ENCODE measurements around the gene BRD3.

Gene BRD3

DNA sequence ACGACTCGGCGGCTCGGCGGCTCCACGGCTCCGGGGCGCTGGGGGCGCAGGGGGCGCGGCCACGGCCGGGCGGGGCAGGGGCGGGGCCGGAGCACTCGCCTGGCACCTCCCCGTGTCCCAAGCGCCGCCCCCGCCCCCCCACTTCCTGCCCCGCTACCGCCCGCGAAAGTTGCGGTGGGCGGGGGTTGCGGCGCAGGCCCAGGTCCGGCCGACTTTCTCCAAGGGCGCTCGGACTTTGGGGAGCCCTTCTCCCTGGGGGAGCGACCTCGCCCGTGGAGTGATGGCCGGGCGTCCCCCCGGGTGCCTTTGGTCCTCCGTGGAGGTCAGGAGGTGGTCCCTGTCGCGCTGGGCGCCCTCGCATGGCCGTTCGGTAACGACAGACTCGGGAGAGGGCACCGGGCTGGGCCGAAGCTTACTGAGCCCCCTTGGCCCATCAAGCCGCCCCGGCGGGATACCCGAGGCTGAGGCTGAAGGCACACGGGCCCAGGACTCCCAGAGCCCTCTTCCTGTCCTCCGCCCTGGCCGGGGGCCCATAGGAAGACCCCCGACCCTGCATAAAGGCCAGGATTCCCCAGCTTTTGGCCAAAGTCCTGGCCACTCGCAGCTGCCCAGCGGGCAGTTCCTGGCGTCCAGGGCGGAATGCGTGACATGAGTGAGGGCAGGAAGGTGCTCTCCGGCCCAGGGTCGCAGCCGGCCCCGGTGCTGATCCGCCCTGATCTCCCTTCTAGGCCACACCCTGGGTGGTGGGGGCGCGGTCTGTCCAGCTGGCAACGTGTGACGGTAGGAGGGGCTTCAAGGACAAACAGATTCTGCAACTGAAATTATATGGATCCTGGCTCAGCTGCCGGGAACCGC lies 74.8 kb downstream of the BRD3 start:
- Histone ChIP-seq H3K36me3 (replicated peaks; ENCODE audit: low read depth, low read length) (peaks cover 2% of the 10 kb centered on the region), H3K9ac (ENCODE audit: low read length) (peak overlapping the region; percentile 96), H4K20me1 (ENCODE audit: insufficient read depth, low read length) (peaks cover 32% of the 10 kb centered on the region), H2AFZ (ENCODE audit: low read depth, low read length) (0 out of 2 replicates have a peak overlapping the region, but pooled peaks have one; percentile 28), H3K27ac (ENCODE audit: low read length) (peak overlapping the region; percentile 49), H3K27me3 (ENCODE audit: low read depth, low read length) (no peaks in the 10 kb centered on the region), H3K4me1 (ENCODE audit: low read length) (peaks cover 26% of the 10 kb centered on the region), H3K79me2 (ENCODE audit: low read length) (peaks cover 45% of the 10 kb centered on the region), H3K4me2 (ENCODE audit: low read length) (peak overlapping the region; percentile 100), H3K4me3 (ENCODE audit: low read length) (peak overlapping the region; percentile 90), H3K9me3 (ENCODE audit: insufficient read depth, low read length) (no peaks in the 10 kb centered on the region)
- TF ChIP-seq, protein P1, sequence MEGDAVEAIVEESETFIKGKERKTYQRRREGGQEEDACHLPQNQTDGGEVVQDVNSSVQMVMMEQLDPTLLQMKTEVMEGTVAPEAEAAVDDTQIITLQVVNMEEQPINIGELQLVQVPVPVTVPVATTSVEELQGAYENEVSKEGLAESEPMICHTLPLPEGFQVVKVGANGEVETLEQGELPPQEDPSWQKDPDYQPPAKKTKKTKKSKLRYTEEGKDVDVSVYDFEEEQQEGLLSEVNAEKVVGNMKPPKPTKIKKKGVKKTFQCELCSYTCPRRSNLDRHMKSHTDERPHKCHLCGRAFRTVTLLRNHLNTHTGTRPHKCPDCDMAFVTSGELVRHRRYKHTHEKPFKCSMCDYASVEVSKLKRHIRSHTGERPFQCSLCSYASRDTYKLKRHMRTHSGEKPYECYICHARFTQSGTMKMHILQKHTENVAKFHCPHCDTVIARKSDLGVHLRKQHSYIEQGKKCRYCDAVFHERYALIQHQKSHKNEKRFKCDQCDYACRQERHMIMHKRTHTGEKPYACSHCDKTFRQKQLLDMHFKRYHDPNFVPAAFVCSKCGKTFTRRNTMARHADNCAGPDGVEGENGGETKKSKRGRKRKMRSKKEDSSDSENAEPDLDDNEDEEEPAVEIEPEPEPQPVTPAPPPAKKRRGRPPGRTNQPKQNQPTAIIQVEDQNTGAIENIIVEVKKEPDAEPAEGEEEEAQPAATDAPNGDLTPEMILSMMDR (IDR thresholded peaks at IDR 0.05; ENCODE audit: low read depth, low read length), result peak; percentile 77
- TF ChIP-seq EZH2phosphoT487 (IDR thresholded peaks at IDR 0.05; ENCODE audit: low read depth), result no peak

DNA sequence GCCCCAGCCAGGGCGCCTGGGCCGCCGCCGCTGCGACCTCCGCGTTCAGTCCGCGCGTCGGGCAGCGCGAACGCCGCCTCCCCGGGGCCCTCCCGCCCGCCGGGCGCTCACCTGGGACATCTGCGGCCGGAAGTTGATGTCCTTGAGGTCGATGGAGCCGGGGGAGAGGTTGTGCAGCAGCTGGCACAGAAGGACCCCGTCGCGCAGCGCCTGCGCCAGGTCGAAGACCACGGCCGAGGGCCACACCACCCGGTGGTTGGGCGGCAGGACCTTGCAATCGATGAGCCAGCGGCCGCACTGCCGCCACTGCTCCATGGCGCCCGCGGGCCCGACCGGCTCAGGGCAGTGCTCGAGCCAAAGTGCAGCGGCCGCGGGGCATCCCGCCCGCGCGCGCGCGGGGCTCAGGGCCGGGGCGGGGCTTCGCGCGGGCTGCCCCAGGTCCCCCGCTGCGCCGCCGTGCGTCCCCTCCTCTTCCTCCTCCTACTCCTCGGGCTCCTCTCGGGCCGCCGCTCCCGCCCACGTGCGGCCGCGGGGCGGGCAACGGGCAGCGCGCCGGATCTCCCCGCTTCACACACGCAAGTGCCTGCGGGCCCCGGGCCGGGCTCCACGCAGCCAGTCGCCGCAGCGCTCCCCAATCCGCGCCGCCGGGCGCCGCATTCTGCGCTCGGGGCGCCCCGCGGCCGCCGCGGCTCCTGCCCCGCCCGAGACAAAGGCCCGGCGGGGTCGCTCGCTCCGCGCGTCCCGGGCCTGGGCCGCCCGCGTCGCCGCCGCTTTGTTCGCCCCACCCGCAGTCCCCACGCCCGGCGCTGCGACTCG lies 75.7 kb downstream of the BRD3 start, which contains the start of gene VAV2:
VAV2 (minus strand) TSS at position 361 of the 816 bp plus-strand sequence; CDS start at position 315, 46 bp downstream.
- Histone ChIP-seq H3K4me2 (ENCODE audit: low read length) (peak within 1 kb of the TSS; percentile 100), H2AFZ (ENCODE audit: low read depth, low read length) (0 out of 2 replicates have a peak within 1 kb of the TSS, but pooled peaks have one; percentile 28), H3K4me3 (ENCODE audit: low read length) (peak within 1 kb of the TSS; percentile 90), H3K79me2 (ENCODE audit: low read length) (peaks cover 53% of the 10 kb centered on the region), H3K27ac (ENCODE audit: low read length) (peak within 1 kb of the TSS; percentile 67), H3K4me1 (ENCODE audit: low read length) (peaks cover 26% of the 10 kb centered on the region), H4K20me1 (ENCODE audit: insufficient read depth, low read length) (peaks cover 40% of the 10 kb centered on the region), H3K27me3 (ENCODE audit: low read depth, low read length) (no peaks in the 10 kb centered on the region), H3K36me3 (replicated peaks; ENCODE audit: low read depth, low read length) (peaks cover 5% of the 10 kb centered on the region), H3K9ac (ENCODE audit: low read length) (peak within 1 kb of the TSS; percentile 96), H3K9me3 (ENCODE audit: insufficient read depth, low read length) (no peaks in the 10 kb centered on the region)
- TF ChIP-seq EZH2phosphoT487 (IDR thresholded peaks at IDR 0.05; ENCODE audit: low read depth), result no peak
- TF ChIP-seq, protein P1 (IDR thresholded peaks at IDR 0.05; ENCODE audit: low read depth, low read length), result no peak

DNA sequence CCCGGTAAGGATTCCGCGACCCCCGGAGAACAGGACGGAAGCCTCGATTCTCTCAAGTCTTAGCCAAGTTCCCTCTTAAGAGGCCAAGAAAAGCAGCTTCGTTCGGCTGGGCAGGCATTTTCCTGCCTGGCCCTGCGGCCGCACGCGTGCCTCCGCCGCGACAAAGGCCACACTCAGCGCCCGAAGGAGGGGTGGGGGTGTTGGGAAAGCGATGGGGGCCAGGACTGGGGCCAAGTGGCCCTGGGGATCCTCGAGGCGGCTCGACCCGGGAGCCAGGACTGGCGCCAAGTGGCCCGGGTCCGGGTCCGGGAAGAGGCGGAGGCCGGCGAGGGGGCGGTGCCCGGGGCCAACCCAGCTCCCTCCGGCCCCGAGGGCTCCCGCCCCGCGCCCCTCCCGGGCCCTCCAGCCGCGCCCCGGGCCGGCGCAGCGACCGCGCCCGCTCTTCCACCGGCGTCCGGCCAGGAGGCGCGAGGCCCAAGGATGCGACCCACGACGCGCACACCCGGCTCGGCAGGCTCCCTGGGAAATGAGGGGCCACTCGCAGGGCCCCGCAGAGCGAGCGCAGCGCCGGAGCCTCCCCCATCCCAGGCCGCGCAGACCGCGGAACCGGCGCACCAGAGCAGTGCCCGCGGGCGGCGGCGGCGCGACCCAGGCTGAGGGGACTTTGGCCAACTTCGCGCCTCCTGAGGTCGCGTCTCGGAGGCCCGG lies 76.5 kb downstream of the BRD3 start:
- Histone ChIP-seq H3K9ac (ENCODE audit: low read length) (peak overlapping the region; percentile 96), H3K4me2 (ENCODE audit: low read length) (peak overlapping the region; percentile 84), H3K4me3 (ENCODE audit: low read length) (peak overlapping the region; percentile 90), H3K27me3 (ENCODE audit: low read depth, low read length) (no peaks in the 10 kb centered on the region), H2AFZ (ENCODE audit: low read depth, low read length) (no peak overlapping the region), H3K9me3 (ENCODE audit: insufficient read depth, low read length) (no peaks in the 10 kb centered on the region), H4K20me1 (ENCODE audit: insufficient read depth, low read length) (peaks cover 47% of the 10 kb centered on the region), H3K79me2 (ENCODE audit: low read length) (peaks cover 61% of the 10 kb centered on the region), H3K27ac (ENCODE audit: low read length) (0 out of 2 replicates have a peak overlapping the region, but pooled peaks have one; percentile 67), H3K36me3 (replicated peaks; ENCODE audit: low read depth, low read length) (peaks cover 5% of the 10 kb centered on the region), H3K4me1 (ENCODE audit: low read length) (peaks cover 26% of the 10 kb centered on the region)
- no peak for TF ChIP-seq EZH2phosphoT487 (IDR thresholded peaks at IDR 0.05; ENCODE audit: low read depth)
- TF ChIP-seq, protein P1 (IDR thresholded peaks at IDR 0.05; ENCODE audit: low read depth, low read length), result no peak
